D721Med (cell line): ENCODE results near the gene EIF2AK3.

ENCODE experiments used
- DNase-seq: peaks from one replicate; pipeline ENCODE4 v3.0.0; 2011; ENCODE audit warnings: low spot score; ENCODE audit not compliant: insufficient read length
- FAIRE-seq: peaks from 2 replicates; lab custom pipeline; 2011; peaks lifted over from hg19 to GRCh38; lab: Jason Lieb, UNC
- CTCF ChIP-seq: IDR thresholded peaks from 2 replicates; pipeline ENCODE4 v1.5.1; 2012; ENCODE audit warnings: mild to moderate bottlenecking, control low read depth; ENCODE audit not compliant: insufficient read depth; ENCODE audit errors: missing control alignments

Gene EIF2AK3

DNA sequence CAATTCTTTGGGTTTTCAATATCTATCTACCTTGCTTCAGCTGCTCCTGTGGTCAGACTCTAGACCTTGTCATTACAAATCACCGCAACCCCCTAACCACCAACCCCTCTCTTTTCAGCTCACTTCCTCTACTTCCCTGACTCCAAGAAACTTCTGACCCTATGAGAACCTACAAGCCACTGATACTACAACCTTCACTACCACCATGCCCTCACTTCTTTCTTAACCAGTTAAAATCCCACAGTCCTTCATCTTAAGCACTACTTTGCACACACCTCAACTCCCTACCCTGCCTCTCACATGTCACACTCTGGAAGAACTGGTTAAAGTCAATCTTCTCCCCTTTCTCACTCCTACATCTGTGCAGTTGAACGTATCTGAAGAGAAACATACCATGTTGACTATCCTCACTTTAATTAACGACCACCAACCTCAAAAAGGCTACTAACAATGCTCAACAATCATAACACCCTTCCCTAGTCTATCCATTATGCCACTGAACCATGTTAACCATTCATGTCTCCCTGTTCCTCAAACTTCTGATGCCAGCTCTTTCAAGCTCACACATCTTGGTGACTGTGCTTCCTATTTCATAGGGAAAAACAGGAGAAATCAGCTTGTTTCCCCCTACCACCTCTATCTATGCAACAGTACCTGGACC is 12.6 kb downstream of the EIF2AK3 start:
- FAIRE-seq, result no peak
- DNase-seq, result no peak
- TF ChIP-seq CTCF, result no peak

DNA sequence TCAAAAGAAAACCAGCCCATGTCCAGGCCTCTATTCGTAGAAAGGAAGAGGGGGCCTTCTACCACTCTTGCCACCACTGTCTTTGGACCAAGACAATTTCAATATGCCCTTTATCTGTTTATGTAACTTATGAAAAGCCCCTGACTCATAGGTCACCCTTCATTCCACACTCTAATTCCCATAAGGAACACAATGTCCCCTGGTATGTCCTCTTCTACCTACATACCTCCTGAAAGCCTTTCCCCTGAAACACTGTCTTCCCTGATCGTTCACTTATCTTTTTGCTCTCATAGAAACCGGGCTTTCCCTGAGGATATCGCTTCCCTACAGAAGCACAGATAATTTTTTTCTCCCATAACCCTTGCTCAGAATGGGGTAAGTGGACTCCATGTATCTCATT is 13.3 kb downstream of the EIF2AK3 start:
- no peak for TF ChIP-seq CTCF
- DNase-seq (no peak), FAIRE-seq (no peak)

DNA sequence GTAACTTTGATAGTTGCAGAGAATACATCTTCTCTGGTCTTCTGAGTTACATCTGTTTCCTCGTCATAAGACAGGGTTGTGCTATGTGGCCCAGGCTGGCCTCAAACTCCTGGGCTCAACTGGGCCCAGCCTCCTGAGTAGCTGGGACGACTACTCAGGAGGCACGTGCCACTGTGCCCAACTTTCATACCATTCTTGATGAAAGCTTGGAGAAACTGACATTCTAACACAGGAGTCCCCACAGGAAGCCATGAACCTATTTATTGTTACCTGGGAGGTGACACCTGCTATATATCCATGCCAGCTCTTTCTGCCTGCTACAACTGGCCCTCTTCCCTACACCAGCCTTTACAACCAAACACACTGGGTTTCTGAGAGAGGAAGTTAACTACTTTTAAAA is 19.1 kb downstream of the EIF2AK3 start:
- no peak for DNase-seq
- no peak for FAIRE-seq
- no peak for TF ChIP-seq CTCF

DNA sequence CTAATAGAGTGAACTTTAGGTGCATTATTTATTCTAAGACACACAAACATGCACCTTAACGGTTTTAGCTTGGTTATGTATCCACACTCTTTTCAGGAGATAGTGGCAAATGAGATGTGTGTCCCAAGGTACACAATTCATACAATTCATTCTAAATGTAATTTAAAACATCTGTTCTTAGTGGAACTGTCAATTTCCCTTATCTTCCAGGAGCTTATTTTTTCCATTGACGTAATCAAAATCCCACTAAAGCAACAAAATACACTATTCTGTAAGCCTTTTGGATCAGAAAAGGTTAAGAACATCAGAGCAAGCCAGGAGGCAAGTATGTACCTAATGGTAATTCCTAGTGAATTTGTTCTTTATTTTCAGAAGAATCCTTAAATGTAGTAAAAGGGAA is 19.8 kb downstream of the EIF2AK3 start:
- no peak for FAIRE-seq
- DNase-seq, result no peak
- no peak for TF ChIP-seq CTCF

DNA sequence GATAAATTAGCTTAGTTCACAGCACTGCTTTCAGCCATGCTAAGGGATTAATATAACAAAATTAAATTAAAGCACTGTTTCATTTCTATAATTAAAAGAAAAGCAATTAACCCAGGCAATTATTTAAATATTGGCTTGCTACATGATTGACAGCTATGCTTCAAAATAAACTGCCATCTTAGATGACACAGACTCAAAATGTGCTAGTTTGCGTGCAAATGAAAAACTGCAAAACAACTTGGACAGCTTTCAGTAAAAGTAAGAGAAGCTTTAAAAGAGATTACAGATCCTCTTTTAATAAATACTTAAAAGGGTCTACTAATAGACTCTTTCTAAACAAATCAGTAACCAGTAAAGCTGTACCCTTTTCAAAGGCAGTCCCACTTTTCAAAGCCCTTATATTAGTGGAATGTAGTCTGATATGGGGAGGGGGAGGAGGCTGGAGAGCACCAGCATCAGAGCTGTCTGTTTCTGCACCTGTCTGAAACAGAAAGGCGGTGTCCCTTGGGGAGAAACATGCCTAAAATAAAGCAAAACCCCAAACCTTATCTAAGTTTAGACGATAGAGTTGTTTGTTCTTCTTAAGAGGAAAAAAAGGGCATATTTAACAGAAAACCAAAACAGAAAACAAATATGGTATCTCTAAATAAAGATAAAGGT is 20.8 kb downstream of the EIF2AK3 start:
- TF ChIP-seq CTCF, result no peak
- DNase-seq (no peak), FAIRE-seq (no peak)

GRCh38 chr2:88603146-88603545 is 24.1 kb downstream of the EIF2AK3 start:
- FAIRE-seq (no peak), DNase-seq (no peak)
- no peak for TF ChIP-seq CTCF

- DNase-seq (no peak), FAIRE-seq (no peak)
- no peak for TF ChIP-seq CTCF
These were observed 25.2 kb downstream of the EIF2AK3 start for GRCh38 chr2:88602022-88602421.
